BE2C (cell line): ENCODE results near the gene DMWD.

Source experiments
- DNase-seq: peaks from one replicate; pipeline ENCODE4 v3.0.0-alpha.2; 2020
- H3K27me3 ChIP-seq: fragments of 250-450 bp; sonication (Bioruptor Pico); 2 replicates; pipeline ENCODE4 v1.5.1; 2020; ENCODE audit warnings: mild to moderate bottlenecking
- H3K36me3 ChIP-seq: fragments of 250-450 bp; sonication (Bioruptor Pico); 2 replicates; pipeline ENCODE4 v1.5.1; 2020; ENCODE audit warnings: mild to moderate bottlenecking
- H3K4me1 ChIP-seq: fragments of 250-450 bp; sonication (Bioruptor Pico); 2 replicates; pipeline ENCODE4 v1.5.1; 2020
- H3K4me3 ChIP-seq: 2 replicates; pipeline ENCODE4 v1.5.1; 2011; ENCODE audit warnings: low read depth, low read length
- H3K9me3 ChIP-seq: fragments of 250-450 bp; sonication (Bioruptor Pico); 2 replicates; pipeline ENCODE4 v1.5.1; 2020
- CTCF ChIP-seq: IDR thresholded peaks from 2 replicates; pipeline ENCODE4 v1.5.1; 2012; ENCODE audit warnings: mild to moderate bottlenecking, low read depth, low read length

DMWD gene

GRCh38 chr19:45819769-45820168 lies 27.1 kb upstream of the DMWD start:
- H3K4me3 ChIP-seq: no peak overlapping the region
- no peaks in the 10 kb centered on the region for H3K27me3 ChIP-seq
- H3K9me3 ChIP-seq: no peaks in the 10 kb centered on the region
- H3K4me1 ChIP-seq: peaks cover 7% of the 10 kb centered on the region
- no peak for TF ChIP-seq CTCF
- DNase-seq: peak; percentile 10
- H3K36me3 ChIP-seq: peaks cover 25% of the 10 kb centered on the region

GRCh38 chr19:45817725-45818301 lies 25.2 kb upstream of the DMWD start:
- H3K36me3 ChIP-seq: peaks cover 8% of the 10 kb centered on the region
- no peaks in the 10 kb centered on the region for H3K27me3 ChIP-seq
- H3K4me1 ChIP-seq: no peaks in the 10 kb centered on the region; the same call in 1 of the 2 replicates
- no peak overlapping the region for H3K4me3 ChIP-seq
- TF ChIP-seq CTCF: no peak
- H3K9me3 ChIP-seq: no peaks in the 10 kb centered on the region
- DNase-seq: peak; percentile 18

- TF ChIP-seq CTCF: peak; percentile 96
- Histone ChIP-seq H3K9me3 (no peaks in the 10 kb centered on the region), H3K36me3 (peaks cover 6% of the 10 kb centered on the region; the same call in 1 of the 2 replicates), H3K4me1 (no peaks in the 10 kb centered on the region; the same call in 1 of the 2 replicates), H3K4me3 (no peak overlapping the region), H3K27me3 (no peaks in the 10 kb centered on the region)
- peak; percentile 97 for DNase-seq
Measured at GRCh38 chr19:45817010-45817724, 24.5 kb upstream of the DMWD start.

- no peak overlapping the region for H3K4me3 ChIP-seq
- H3K9me3 ChIP-seq: no peaks in the 10 kb centered on the region
- peaks cover 3% of the 10 kb centered on the region; the same call in 1 of the 2 replicates for H3K36me3 ChIP-seq
- TF ChIP-seq CTCF: no peak
- peak; percentile 24 for DNase-seq
- H3K27me3 ChIP-seq: no peaks in the 10 kb centered on the region
- H3K4me1 ChIP-seq: no peaks in the 10 kb centered on the region; the same call in 1 of the 2 replicates
Measured at GRCh38 chr19:45816236-45817009, 23.8 kb upstream of the DMWD start.

GRCh38 chr19:45815481-45816216 lies 23.0 kb upstream of the DMWD start:
- H3K4me3 ChIP-seq: no peak overlapping the region
- no peaks in the 10 kb centered on the region; the same call in 1 of the 2 replicates for H3K4me1 ChIP-seq
- no peaks in the 10 kb centered on the region for H3K36me3 ChIP-seq
- no peak for DNase-seq
- no peak for TF ChIP-seq CTCF
- no peaks in the 10 kb centered on the region for H3K27me3 ChIP-seq
- no peaks in the 10 kb centered on the region for H3K9me3 ChIP-seq
